SJCRH30 (cell line): ENCODE data around the gene CXCL12. TPM values are rescaled to one million over a fixed set of nuclear protein-coding genes. Genes with fewer than 3 reads are reported as not detected.

ENCODE experiments used
- DNase-seq, 2 experiments: peaks; one replicate each; pipeline ENCODE4 v3.0.0-alpha.2; 2015 to 2020
- H3K27ac ChIP-seq: fragments of 250-450 bp; sonication (Bioruptor Pico); 2 replicates; pipeline ENCODE4 v1.5.1; 2020; ENCODE audit warnings: mild to moderate bottlenecking, moderate library complexity
- H3K27me3 ChIP-seq: fragments of 250-450 bp; sonication (Bioruptor Pico); 2 replicates; pipeline ENCODE4 v1.5.1; 2020; ENCODE audit warnings: mild to moderate bottlenecking, moderate library complexity
- H3K36me3 ChIP-seq: fragments of 250-450 bp; sonication (Bioruptor Pico); 2 replicates; pipeline ENCODE4 v1.5.1; 2020; ENCODE audit warnings: mild to moderate bottlenecking, moderate library complexity
- H3K4me1 ChIP-seq: fragments of 250-450 bp; sonication (Bioruptor Pico); 2 replicates; pipeline ENCODE4 v1.5.1; 2020; ENCODE audit warnings: mild to moderate bottlenecking, moderate library complexity
- H3K4me3 ChIP-seq: fragments of 250-450 bp; sonication (Bioruptor Pico); 2 replicates; pipeline ENCODE4 v1.5.1; 2020; ENCODE audit warnings: mild to moderate bottlenecking, moderate library complexity
- H3K9me3 ChIP-seq: fragments of 250-450 bp; sonication (Bioruptor Pico); replicated peaks from 2 replicates; pipeline ENCODE4 v1.5.1; 2020; ENCODE audit warnings: mild to moderate bottlenecking, moderate library complexity
- total RNA-seq: library from RNA; depleted of rRNA; stranded (reverse); fragments of >200 nt; shearing (Covaris generic); gene quantifications from 2 replicates; pipeline ENCODE4 v1.2.3, GENCODE V29; 2014; rRNA removed

The CXCL12 gene
- total RNA-seq: not detected in 2 replicates

GRCh38 chr10:44385026-44385695 lies at the start of gene CXCL12:
Gene CXCL12 (minus strand): TSS chr10:44385097. CDS start chr10:44385005, 92 bp downstream.
- no peak for DNase-seq

DNA sequence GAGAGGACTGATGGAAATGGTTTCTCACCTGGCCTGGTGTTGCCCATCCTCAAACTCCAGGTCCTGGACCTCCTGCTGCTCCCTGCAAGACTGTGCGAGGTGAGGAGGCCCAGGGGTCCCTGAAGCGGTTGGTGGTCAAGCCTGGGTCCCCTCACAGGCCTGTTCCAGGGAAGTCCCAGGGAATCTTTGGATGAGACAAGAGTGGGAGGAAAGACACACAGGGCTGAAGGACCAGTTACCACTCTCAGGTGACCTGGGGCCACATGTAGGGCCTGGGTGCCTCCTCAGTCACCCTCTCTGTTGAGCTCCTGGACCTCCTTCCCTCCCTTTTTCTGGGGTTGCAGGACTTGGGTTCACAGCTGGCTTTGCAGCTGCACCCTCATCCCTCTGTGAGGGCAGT lies 42.6 kb upstream of the CXCL12 start:
- Histone ChIP-seq H3K9me3 (no peaks in the 10 kb centered on the region), H3K4me3 (no peak overlapping the region), H3K4me1 (no peaks in the 10 kb centered on the region), H3K27ac (no peak overlapping the region), H3K27me3 (no peaks in the 10 kb centered on the region), H3K36me3 (no peaks in the 10 kb centered on the region)
- DNase-seq: no peak

More at GRCh38 chr10:44385026-44385695, at the start of gene CXCL12:
- Histone ChIP-seq H3K27ac (no peak within 1 kb of the TSS), H3K4me3 (no peak within 1 kb of the TSS), H3K4me1 (no peaks in the 10 kb centered on the region), H3K9me3 (no peaks in the 10 kb centered on the region), H3K36me3 (no peaks in the 10 kb centered on the region), H3K27me3 (no peaks in the 10 kb centered on the region)

GRCh38 chr10:44427037-44427436 lies 42.1 kb upstream of the CXCL12 start:
- H3K4me3 ChIP-seq: no peak overlapping the region
- H3K27ac ChIP-seq: no peak overlapping the region
- H3K4me1 ChIP-seq: no peaks in the 10 kb centered on the region
- no peaks in the 10 kb centered on the region for H3K27me3 ChIP-seq
- no peaks in the 10 kb centered on the region for H3K9me3 ChIP-seq
- no peak for DNase-seq
- H3K36me3 ChIP-seq: no peaks in the 10 kb centered on the region

GRCh38 chr10:44426247-44427034 lies 41.5 kb upstream of the CXCL12 start:
- Histone ChIP-seq H3K27ac (no peak overlapping the region), H3K27me3 (no peaks in the 10 kb centered on the region), H3K4me1 (no peaks in the 10 kb centered on the region), H3K9me3 (no peaks in the 10 kb centered on the region), H3K36me3 (no peaks in the 10 kb centered on the region), H3K4me3 (no peak overlapping the region)
- no peak for DNase-seq

DNA sequence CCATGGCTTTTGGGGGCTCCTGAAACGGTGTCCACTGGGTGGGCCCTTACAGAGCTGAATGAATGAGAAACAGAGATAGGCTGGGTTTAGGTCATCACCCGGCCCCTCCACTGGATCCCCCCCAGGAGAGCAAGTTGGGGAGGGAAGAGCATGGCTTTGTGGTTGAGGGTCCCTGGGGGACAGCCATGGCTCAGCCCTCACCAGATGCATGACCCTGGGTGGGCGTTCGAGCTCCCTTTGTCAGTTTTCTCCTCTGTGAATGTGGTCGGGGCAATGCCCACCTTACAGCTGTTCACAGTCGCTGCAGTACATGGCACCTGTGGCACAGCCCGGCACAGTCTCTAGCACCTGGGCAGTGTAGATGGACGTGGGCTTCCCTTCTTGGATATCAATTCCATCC lies 40.6 kb upstream of the CXCL12 start:
- DNase-seq: no peak
- Histone ChIP-seq H3K27ac (no peak overlapping the region), H3K27me3 (no peaks in the 10 kb centered on the region), H3K36me3 (no peaks in the 10 kb centered on the region), H3K4me3 (no peak overlapping the region), H3K9me3 (no peaks in the 10 kb centered on the region), H3K4me1 (no peaks in the 10 kb centered on the region)

GRCh38 chr10:44424957-44425356 lies 40.1 kb upstream of the CXCL12 start:
- no peak for DNase-seq
- no peaks in the 10 kb centered on the region for H3K27me3 ChIP-seq
- H3K9me3 ChIP-seq: no peaks in the 10 kb centered on the region
- H3K4me3 ChIP-seq: no peak overlapping the region
- no peak overlapping the region for H3K27ac ChIP-seq
- no peaks in the 10 kb centered on the region for H3K36me3 ChIP-seq
- H3K4me1 ChIP-seq: no peaks in the 10 kb centered on the region

DNA sequence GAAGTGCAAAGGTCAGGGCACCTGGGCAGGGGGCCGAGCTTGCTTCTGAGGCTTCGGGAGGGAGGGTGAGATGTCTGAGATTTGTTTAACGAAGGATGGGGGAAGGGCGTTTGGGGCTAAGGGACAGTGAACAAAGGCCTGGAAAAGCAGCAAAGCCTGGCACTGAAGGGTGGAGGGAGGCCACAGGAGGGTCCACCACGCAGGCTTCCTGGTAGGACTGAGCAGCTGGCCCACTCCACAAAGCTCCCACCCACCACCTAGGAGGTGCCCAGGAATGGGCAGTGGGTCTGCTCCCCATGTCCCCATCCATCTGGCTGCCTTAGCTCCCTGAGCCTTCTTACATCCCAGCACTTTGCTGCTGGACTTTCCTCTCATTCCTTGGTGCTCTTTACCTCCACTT lies 39.4 kb upstream of the CXCL12 start:
- DNase-seq: no peak
- no peaks in the 10 kb centered on the region for H3K27me3 ChIP-seq
- H3K4me1 ChIP-seq: no peaks in the 10 kb centered on the region
- no peaks in the 10 kb centered on the region for H3K36me3 ChIP-seq
- H3K27ac ChIP-seq: no peak overlapping the region
- no peak overlapping the region for H3K4me3 ChIP-seq
- no peaks in the 10 kb centered on the region for H3K9me3 ChIP-seq

GRCh38 chr10:44422570-44423101 lies 37.7 kb upstream of the CXCL12 start:
- DNase-seq: no peak
- Histone ChIP-seq H3K27me3 (no peaks in the 10 kb centered on the region), H3K36me3 (no peaks in the 10 kb centered on the region)

DNA sequence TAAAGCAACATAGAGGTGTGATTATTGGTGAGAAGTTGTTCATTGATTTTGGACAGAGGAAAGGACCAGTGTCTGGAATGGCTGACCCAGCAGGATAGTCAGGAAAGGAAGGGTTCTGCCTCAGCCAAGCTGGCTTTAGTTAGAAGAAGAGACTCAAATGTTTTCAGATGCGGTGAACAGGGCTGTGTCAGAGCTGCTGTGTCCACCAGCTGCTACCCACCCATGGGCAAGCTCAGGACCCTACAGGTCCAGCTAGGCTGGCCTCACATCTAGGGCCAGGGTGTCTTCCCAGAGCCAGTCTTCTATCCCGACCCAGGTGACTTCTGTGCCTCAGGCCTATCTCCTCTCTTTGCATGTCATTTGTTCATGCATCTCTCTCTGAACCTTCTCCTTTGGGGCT lies 37.3 kb upstream of the CXCL12 start:
- no peak for DNase-seq
- Histone ChIP-seq H3K9me3 (no peaks in the 10 kb centered on the region), H3K4me3 (no peak overlapping the region), H3K36me3 (no peaks in the 10 kb centered on the region), H3K27ac (no peak overlapping the region), H3K27me3 (no peaks in the 10 kb centered on the region), H3K4me1 (no peaks in the 10 kb centered on the region)

More at GRCh38 chr10:44422570-44423101, 37.7 kb upstream of the CXCL12 start:
- Histone ChIP-seq H3K4me3 (no peak overlapping the region), H3K27ac (no peak overlapping the region), H3K4me1 (no peaks in the 10 kb centered on the region), H3K9me3 (no peaks in the 10 kb centered on the region)

DNA sequence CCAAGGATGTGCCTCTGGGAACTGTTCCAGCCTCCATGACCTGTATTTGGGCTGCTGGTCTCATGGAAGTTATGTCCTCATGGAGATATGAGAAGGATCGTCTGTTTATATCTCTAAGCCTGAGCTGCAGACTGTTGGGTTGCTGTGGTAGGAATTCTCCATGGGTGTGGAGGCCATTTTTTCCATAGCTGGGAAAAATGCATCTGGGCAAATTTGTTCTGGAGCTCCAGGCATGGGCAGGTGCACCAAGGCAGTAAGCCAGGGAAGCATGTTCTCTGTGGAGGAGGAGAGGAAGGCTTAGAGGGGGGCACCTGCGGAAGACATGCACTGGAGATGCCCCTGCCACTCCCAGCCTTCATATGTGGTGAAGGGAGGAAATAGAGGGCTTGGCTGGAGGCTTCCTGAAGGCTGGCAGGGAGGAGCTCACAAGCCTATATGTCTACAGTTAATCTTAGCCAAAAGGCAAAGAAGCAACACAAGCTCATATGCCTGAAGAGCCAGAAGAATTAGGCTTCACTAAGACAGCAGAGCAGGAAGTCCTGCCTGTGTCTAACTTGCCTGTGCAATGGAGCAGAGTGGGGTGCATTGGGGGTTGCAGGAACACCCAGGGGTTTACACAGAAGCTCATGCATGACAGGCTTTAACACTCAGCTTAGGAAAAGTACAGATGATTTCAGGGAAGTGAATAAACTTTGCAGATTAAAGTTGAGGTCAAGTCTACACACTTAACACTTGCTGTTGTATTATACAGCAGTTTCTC lies 35.1 kb upstream of the CXCL12 start:
- Histone ChIP-seq H3K4me3 (no peak overlapping the region), H3K27me3 (no peaks in the 10 kb centered on the region), H3K9me3 (no peaks in the 10 kb centered on the region), H3K27ac (no peak overlapping the region), H3K4me1 (no peaks in the 10 kb centered on the region), H3K36me3 (no peaks in the 10 kb centered on the region)
- DNase-seq: no peak

DNA sequence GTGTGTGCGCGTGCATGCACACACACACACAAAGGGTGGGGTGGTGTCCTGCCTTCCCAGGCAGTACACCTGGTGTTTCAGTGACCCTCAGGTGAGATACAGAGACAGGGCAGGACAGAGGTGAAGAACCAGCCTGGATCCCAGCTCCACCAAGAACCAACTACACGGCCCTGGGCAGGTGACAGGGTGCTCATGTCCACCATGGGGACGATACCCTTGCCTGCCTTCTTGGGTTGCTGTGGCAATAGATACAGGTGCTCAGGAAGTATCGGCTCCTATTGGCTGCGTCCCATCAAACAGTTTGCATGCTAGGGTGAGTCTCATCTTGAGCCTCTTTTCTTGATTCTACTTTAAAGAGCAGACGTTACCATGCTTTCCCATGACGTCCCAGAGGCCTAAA lies 33.7 kb upstream of the CXCL12 start:
- H3K27ac ChIP-seq: no peak overlapping the region
- H3K27me3 ChIP-seq: no peaks in the 10 kb centered on the region
- no peaks in the 10 kb centered on the region for H3K4me1 ChIP-seq
- no peak for DNase-seq
- H3K36me3 ChIP-seq: no peaks in the 10 kb centered on the region
- H3K4me3 ChIP-seq: no peak overlapping the region
- no peaks in the 10 kb centered on the region for H3K9me3 ChIP-seq

GRCh38 chr10:44417761-44418160 lies 32.9 kb upstream of the CXCL12 start:
- Histone ChIP-seq H3K4me1 (no peaks in the 10 kb centered on the region), H3K27me3 (no peaks in the 10 kb centered on the region), H3K4me3 (no peak overlapping the region), H3K36me3 (no peaks in the 10 kb centered on the region), H3K27ac (no peak overlapping the region), H3K9me3 (no peaks in the 10 kb centered on the region)
- no peak for DNase-seq

DNA sequence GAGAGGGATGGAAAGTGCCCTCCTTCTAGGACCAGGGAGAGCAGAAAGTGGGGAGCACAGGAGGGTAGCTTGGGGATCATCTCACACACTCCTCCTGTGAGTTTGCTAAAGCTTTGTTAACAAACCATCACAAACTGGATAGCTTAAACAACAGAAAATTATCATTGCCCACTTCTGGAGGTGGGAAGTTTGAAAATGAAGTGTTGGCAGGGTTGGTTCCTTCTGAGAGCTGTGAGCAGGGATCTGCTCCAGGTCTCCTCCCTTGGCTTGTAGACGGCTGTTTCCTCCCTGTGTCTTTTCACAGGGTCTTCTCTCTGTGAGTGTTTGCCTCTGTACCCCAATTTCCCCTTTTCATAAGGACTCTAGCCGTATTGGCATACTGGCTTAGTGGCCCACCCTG lies 32.0 kb upstream of the CXCL12 start:
- H3K36me3 ChIP-seq: no peaks in the 10 kb centered on the region
- H3K27ac ChIP-seq: no peak overlapping the region
- H3K4me1 ChIP-seq: no peaks in the 10 kb centered on the region
- H3K9me3 ChIP-seq: no peaks in the 10 kb centered on the region
- no peak overlapping the region for H3K4me3 ChIP-seq
- no peaks in the 10 kb centered on the region for H3K27me3 ChIP-seq
- DNase-seq: no peak

- Histone ChIP-seq H3K9me3 (no peaks in the 10 kb centered on the region), H3K27ac (no peak overlapping the region), H3K27me3 (no peaks in the 10 kb centered on the region), H3K4me1 (no peaks in the 10 kb centered on the region), H3K36me3 (no peaks in the 10 kb centered on the region), H3K4me3 (no peak overlapping the region)
- no peak for DNase-seq
These were observed 31.3 kb upstream of the CXCL12 start for GRCh38 chr10:44416021-44416771.
